SK-N-SH (cell line): ENCODE results near the gene EEF2. TPM values are rescaled to one million over a fixed set of nuclear protein-coding genes. Genes with fewer than 3 reads are reported as not detected.
A peak's percentile ranks its signal among the peaks of the same experiment; 100 is the strongest.
"Not testable (repeated sequence)": the region's sequence is repeated elsewhere in the genome, so short reads cannot be mapped to it uniquely, and the experiment has no call there.

Experiments used
- CTCF ChIA-PET: fragments of 300-600, 350-600 bp; formaldehyde crosslinking; extraction: SDS; loops from one replicate; lab custom pipeline; 2021; lab: Yijun Ruan, JAX
- POLR2A ChIA-PET: fragments of 350-600 bp; sonication (Branson Sonifier 250); formaldehyde crosslinking; extraction: SDS; loops from one replicate; lab custom pipeline; 2020; ENCODE audit warnings: antibody characterized with exemption, inconsistent platforms; lab: Yijun Ruan, JAX
- DNase-seq: peaks from one replicate; pipeline ENCODE4 v3.0.0; 2012
- H2AFZ ChIP-seq: fragments of 200-600 bp; sonication (generic); 2 replicates; pipeline ENCODE4 v1.8.1; 2016; ENCODE audit warnings: antibody characterized with exemption, mild to moderate bottlenecking, low read depth
- H3F3A ChIP-seq: fragments of 200-600 bp; sonication (generic); replicated peaks from 2 replicates; pipeline ENCODE3; 2016; ENCODE audit warnings: antibody characterized with exemption, mild to moderate bottlenecking; ENCODE audit not compliant: insufficient read depth
- H3K27ac ChIP-seq, 2 experiments: fragments of 200-500 bp in 1 of 2; fragments of 200-600 bp in 1 of 2; sonication (Bioruptor generic) in 1 of 2; sonication (generic), shearing (Covaris generic) in 1 of 2; 2 replicates each; pipeline versions ENCODE4 v1.5.1 to v1.6.1; 2014 to 2016; ENCODE audit warnings: low read depth in 2 of 2, inconsistent platforms in 1 of 2, low read length in 1 of 2, mild to moderate bottlenecking in 1 of 2, mixed read lengths in 1 of 2
- H3K27me3 ChIP-seq: fragments of 200-600 bp; sonication (generic), shearing (Covaris generic); 2 replicates; pipeline ENCODE4 v1.6.1; 2016; ENCODE audit warnings: mixed run types; ENCODE audit not compliant: insufficient read depth
- H3K36me3 ChIP-seq, 2 experiments: fragments of 200-500 bp in 1 of 2; fragments of 200-600 bp in 1 of 2; sonication (Bioruptor generic) in 1 of 2; sonication (generic) in 1 of 2; replicated peaks in 1 of 2; 2 replicates each; pipeline versions ENCODE3 to v1.5.1; 2014 to 2016; ENCODE audit warnings: low read length in 1 of 2, mild to moderate bottlenecking in 1 of 2; ENCODE audit not compliant: insufficient read depth in 2 of 2, control insufficient read depth in 1 of 2
- H3K4me1 ChIP-seq, 2 experiments: fragments of 200-500 bp in 1 of 2; fragments of 200-600 bp in 1 of 2; sonication (Bioruptor generic) in 1 of 2; sonication (generic), shearing (Covaris generic) in 1 of 2; 2 replicates each; pipeline versions ENCODE4 v1.5.1 to v1.6.1; 2014 to 2016; ENCODE audit warnings: low read depth in 1 of 2, low read length in 1 of 2, mixed run types in 1 of 2; ENCODE audit not compliant: insufficient read depth in 2 of 2, control insufficient read depth in 1 of 2
- H3K4me2 ChIP-seq: fragments of 200-600 bp; sonication (generic), shearing (Covaris generic); 2 replicates; pipeline ENCODE4 v1.6.1; 2017; ENCODE audit warnings: mixed run types
- H3K4me3 ChIP-seq, 2 experiments: fragments of 200-500 bp in 1 of 2; fragments of 200-600 bp in 1 of 2; sonication (Bioruptor generic) in 1 of 2; sonication (generic), shearing (Covaris generic) in 1 of 2; 2 replicates each; pipeline versions ENCODE4 v1.5.1 to v1.8.1; 2014 to 2016; ENCODE audit warnings: low read depth in 2 of 2, inconsistent platforms in 1 of 2, low read length in 1 of 2, mild to moderate bottlenecking in 1 of 2, mixed read lengths in 1 of 2, moderate library complexity in 1 of 2
- H3K79me2 ChIP-seq: fragments of 200-600 bp; sonication (generic); 2 replicates; pipeline ENCODE4 v1.8.1; 2017; ENCODE audit warnings: mild to moderate bottlenecking; ENCODE audit not compliant: insufficient read depth
- H3K9ac ChIP-seq: fragments of 200-600 bp; sonication (generic); 2 replicates; pipeline ENCODE4 v1.6.1; 2017; ENCODE audit warnings: mixed run types
- H3K9me2 ChIP-seq: fragments of 200-600 bp; sonication (generic); 2 replicates; pipeline ENCODE4 v1.6.1; 2017; ENCODE audit warnings: mixed run types
- H3K9me3 ChIP-seq: fragments of 200-600 bp; sonication (generic); 2 replicates; pipeline ENCODE4 v1.6.1; 2017; ENCODE audit warnings: mixed run types, mild to moderate bottlenecking, moderate library complexity
- H4K20me1 ChIP-seq: fragments of 200-600 bp; sonication (generic); 2 replicates; pipeline ENCODE4 v1.6.1; 2017; ENCODE audit warnings: mild to moderate bottlenecking, mixed run types; ENCODE audit not compliant: insufficient read depth
- EZH2phosphoT487 ChIP-seq: fragments of 200-600 bp; sonication (generic); IDR thresholded peaks from 2 replicates; pipeline ENCODE4 v1.6.1; 2017; ENCODE audit warnings: low read depth, mixed run types, mild to moderate bottlenecking, antibody characterized with exemption, moderate library complexity, borderline replicate concordance
- FOSL2 ChIP-seq: IDR thresholded peaks from 2 replicates; pipeline ENCODE4 v1.4.0; 2012; ENCODE audit warnings: low read depth, mild to moderate bottlenecking, moderate library complexity, borderline replicate concordance
- IRF3 ChIP-seq: fragments of 150-350 bp; IDR thresholded peaks from 2 replicates; pipeline ENCODE4 v1.6.1; 2016; ENCODE audit warnings: mild to moderate bottlenecking, low read depth, low read length
- NFIC ChIP-seq: IDR thresholded peaks from 2 replicates; pipeline ENCODE4 v1.4.0; 2012; ENCODE audit warnings: borderline replicate concordance
- RCOR1 ChIP-seq: fragments of 150-350 bp; IDR thresholded peaks from 2 replicates; pipeline ENCODE4 v1.6.1; 2017; ENCODE audit warnings: antibody characterized with exemption, low read length
- RFX5 ChIP-seq: IDR thresholded peaks from 2 replicates; pipeline ENCODE4 v1.6.1; 2012; ENCODE audit warnings: mild to moderate bottlenecking, improper control_type of control experiment, low read length
- RXRA ChIP-seq: IDR thresholded peaks from 2 replicates; pipeline ENCODE4 v1.4.0; 2012; ENCODE audit warnings: low read depth, mild to moderate bottlenecking, borderline replicate concordance
- SMC3 ChIP-seq: IDR thresholded peaks from 2 replicates; pipeline ENCODE4 v1.6.1; 2012; ENCODE audit warnings: low read depth, low read length, improper control_type of control experiment
- TCF12 ChIP-seq: IDR thresholded peaks from 2 replicates; pipeline ENCODE4 v1.4.0; 2012
- ZBTB33 ChIP-seq: IDR thresholded peaks from 2 replicates; pipeline ENCODE4 v1.4.0; 2012; ENCODE audit warnings: low read depth, borderline replicate concordance
- WGBS: methylation state at CpG from one replicate; pipeline ENCODE4 v1.1.6; 2017; ENCODE audit warnings: low lambda C conversion rate; 5-methylcytosine and 5-hydroxymethylcytosine counted together
- polyA plus RNA-seq, 3 experiments: library from polyadenylated mRNA; depleted of rRNA; stranded (reverse); fragments of >200 nt; gene quantifications; 2 replicates each; pipeline ENCODE4 v1.2.3, GENCODE V29; 2012
- TF ChIP-seq, protein P1 (sequence below): IDR thresholded peaks from 2 replicates; pipeline ENCODE4; 2012

Gene EEF2
- polyA plus RNA-seq, 1 of the 3 experiments (the other 2 are of a cell fraction): 1,553 TPM

- TF ChIP-seq IRF3: no peak
Observed at GRCh38 chr19:4012975-4013634, 27.8 kb upstream of the EEF2 start (continued).

DNA sequence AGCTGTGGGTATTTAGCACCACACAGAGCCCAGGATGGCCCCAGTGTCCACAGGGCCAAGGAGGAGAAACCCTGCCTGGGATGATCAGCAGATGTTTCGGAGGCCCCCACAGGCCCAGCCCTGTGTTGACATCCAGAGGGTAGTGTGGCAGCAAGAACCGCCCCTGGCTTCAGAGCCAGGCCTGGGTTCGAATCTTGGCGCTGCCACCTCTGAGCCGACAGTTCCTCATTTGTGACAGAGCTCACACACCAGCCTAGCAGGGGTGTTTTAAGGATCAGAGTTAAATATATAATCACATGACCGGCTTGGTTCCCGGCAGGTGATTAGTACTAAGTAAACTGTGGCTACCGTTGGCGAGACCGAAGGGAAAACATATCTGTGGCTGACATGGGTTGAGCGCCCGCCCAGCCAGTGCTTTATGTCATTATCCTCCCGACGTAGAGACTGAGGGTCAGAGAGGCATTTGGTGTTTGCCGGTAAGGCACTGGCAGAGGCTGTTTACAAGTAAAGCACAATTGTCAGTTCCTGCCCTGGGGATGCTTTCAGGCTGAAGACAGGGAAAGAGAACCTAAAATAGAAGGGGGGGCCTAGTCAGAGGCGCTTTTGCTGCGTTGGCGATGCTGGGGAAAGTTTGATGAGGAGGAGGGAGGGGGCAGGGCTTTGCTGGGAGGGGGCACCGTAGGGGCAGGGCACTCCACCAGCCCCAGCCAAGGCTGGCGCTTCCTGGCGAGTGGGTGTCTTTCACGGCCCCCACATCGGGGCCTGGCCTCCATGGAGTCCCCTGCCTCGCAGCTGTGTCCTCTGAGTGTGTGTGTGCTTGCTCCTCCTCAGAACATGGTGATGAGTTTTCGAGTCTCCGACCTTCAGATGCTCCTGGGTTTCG lies 27.1 kb upstream of the EEF2 start:
- ChIA-PET POLR2A (no interaction called here), CTCF (interaction anchor here (0.8 kb wide), 1 partner anchor 25 kb away, joined by 3 read pairs; no protein-coding TSS in a partner anchor)
- DNase-seq: peak; percentile 10
- Histone ChIP-seq H3K27ac (no peak overlapping the region), H3K36me3 (peaks cover 0 to 37% of the 10 kb centered on the region in 2 experiments), H3F3A (no peaks in the 10 kb centered on the region), H3K9me3 (no peaks in the 10 kb centered on the region), H3K4me2 (no peak overlapping the region), H3K79me2 (peaks cover 79% of the 10 kb centered on the region), H4K20me1 (peaks cover 86% of the 10 kb centered on the region), H3K4me1 (peaks cover 12 to 49% of the 10 kb centered on the region in 2 experiments; a peak in 2 of 4 replicates), H2AFZ (no peak overlapping the region), H3K9me2 (no peaks in the 10 kb centered on the region), H3K27me3 (no peaks in the 10 kb centered on the region), H3K4me3 (no peak overlapping the region), H3K9ac (no peak overlapping the region)
- TF ChIP-seq, protein P1, sequence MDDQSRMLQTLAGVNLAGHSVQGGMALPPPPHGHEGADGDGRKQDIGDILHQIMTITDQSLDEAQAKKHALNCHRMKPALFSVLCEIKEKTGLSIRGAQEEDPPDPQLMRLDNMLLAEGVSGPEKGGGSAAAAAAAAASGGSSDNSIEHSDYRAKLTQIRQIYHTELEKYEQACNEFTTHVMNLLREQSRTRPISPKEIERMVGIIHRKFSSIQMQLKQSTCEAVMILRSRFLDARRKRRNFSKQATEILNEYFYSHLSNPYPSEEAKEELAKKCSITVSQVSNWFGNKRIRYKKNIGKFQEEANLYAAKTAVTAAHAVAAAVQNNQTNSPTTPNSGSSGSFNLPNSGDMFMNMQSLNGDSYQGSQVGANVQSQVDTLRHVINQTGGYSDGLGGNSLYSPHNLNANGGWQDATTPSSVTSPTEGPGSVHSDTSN: no peak
- TF ChIP-seq EZH2phosphoT487 (no peak), FOSL2 (no peak), RCOR1 (no peak), SMC3 (no peak), RFX5 (no peak), ZBTB33 (no peak), TCF12 (no peak), RXRA (no peak), NFIC (no peak)
- 94% methylated on average over 22 of the region's 27 CpGs for WGBS

DNA sequence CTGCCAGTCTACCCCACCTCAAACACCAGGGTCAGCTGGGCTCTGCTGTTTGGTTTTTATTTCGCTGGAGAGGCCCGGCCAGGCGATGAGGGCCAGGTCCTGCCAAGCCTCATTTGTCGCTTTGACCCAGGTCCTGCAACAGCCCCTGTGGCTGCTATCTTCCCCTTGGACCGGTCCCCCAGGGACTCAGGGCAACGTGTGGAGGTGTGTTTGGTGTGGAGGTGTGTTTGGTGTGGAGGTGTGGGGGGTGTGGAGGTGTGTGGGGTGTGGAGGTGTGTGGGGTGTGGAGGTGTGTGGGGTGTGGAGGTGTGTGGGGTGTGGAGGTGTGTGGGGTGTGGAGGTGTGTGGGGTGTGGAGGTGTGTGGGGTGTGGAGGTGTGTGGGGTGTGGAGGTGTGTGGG lies 26.2 kb upstream of the EEF2 start:
- H3K4me2 ChIP-seq, H3K27ac ChIP-seq, H3K27me3 ChIP-seq, DNase-seq, H3K9ac ChIP-seq, H3K9me3 ChIP-seq, H3F3A ChIP-seq, H2AFZ ChIP-seq, H3K4me3 ChIP-seq, CTCF ChIA-PET, POLR2A ChIA-PET, H3K9me2 ChIP-seq: not testable (repeated sequence)
- Histone ChIP-seq H3K79me2 (peaks cover 76% of the 10 kb centered on the region), H3K36me3 (peaks cover 0 to 37% of the 10 kb centered on the region in 2 experiments), H4K20me1 (peaks cover 77% of the 10 kb centered on the region), H3K4me1 (peaks cover 12 to 47% of the 10 kb centered on the region in 2 experiments; a peak in 3 of 4 replicates)
- 96% methylated on average over 6 of the region's 6 CpGs for WGBS
